ENCODE data around the gene HIVEP3. TPM values are rescaled to one million over a fixed set of nuclear protein-coding genes. Genes with fewer than 3 reads are reported as not detected.

HIVEP3 gene
- total RNA-seq, 1 donor from 2014 or later: 8.9 TPM

DNA sequence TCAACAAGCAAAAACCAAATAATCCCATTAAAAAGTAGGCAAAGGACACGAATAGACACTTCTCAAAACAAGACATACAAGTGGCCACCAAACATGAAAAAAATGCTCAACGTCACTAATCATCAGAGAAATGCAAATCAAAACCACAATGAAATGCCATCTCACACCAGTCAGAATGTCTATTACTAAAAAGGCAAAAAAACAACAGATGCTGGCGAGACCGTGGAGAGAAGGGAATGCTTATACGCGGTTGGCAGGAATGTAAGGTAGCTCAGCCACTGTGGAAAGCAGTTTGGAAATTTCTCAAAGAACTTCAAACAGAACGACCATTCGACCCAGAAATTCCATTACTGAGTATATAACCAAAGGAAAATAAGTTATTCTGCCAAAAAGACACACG, 289.2 kb downstream of the HIVEP3 start:
- no peak for TF ChIP-seq EZH2 (IDR thresholded peaks at IDR 0.05; ENCODE audit: insufficient read depth, low read length)
- TF ChIP-seq, protein P1, sequence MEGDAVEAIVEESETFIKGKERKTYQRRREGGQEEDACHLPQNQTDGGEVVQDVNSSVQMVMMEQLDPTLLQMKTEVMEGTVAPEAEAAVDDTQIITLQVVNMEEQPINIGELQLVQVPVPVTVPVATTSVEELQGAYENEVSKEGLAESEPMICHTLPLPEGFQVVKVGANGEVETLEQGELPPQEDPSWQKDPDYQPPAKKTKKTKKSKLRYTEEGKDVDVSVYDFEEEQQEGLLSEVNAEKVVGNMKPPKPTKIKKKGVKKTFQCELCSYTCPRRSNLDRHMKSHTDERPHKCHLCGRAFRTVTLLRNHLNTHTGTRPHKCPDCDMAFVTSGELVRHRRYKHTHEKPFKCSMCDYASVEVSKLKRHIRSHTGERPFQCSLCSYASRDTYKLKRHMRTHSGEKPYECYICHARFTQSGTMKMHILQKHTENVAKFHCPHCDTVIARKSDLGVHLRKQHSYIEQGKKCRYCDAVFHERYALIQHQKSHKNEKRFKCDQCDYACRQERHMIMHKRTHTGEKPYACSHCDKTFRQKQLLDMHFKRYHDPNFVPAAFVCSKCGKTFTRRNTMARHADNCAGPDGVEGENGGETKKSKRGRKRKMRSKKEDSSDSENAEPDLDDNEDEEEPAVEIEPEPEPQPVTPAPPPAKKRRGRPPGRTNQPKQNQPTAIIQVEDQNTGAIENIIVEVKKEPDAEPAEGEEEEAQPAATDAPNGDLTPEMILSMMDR (IDR thresholded peaks at IDR 0.05; ENCODE audit: insufficient read depth, low read depth, low read length): no peak
- H3K27me3 ChIP-seq (ENCODE audit: insufficient read depth, low read length): no peaks in the 10 kb centered on the region
- Mint-ChIP-seq H3K4me3 (ENCODE audit: unreplicated experiment) (no peak overlapping the region), H3K27ac (ENCODE audit: unreplicated experiment) (peak overlapping the region; percentile 92), H3K27me3 (ENCODE audit: low read depth, unreplicated experiment) (no peaks in the 10 kb centered on the region), H3K4me1 (ENCODE audit: low read depth, unreplicated experiment) (peaks cover 60% of the 10 kb centered on the region), H3K9me3 (ENCODE audit: unreplicated experiment) (no peaks in the 10 kb centered on the region), H3K36me3 (ENCODE audit: low read depth, unreplicated experiment) (peaks cover 2% of the 10 kb centered on the region)
- no peaks in the 10 kb centered on the region for H3K36me3 ChIP-seq (ENCODE audit: insufficient read depth, low read length)
- H2AFZ ChIP-seq (ENCODE audit: low read depth, low read length): no peak overlapping the region
- H3K79me2 ChIP-seq (ENCODE audit: insufficient read depth, low read length): peaks cover 50% of the 10 kb centered on the region
- H3K4me3 ChIP-seq (ENCODE audit: insufficient read depth, low read depth, low read length): no peak overlapping the region
- peak overlapping the region; percentile 57 for H3K4me2 ChIP-seq (ENCODE audit: low read length)
- peak overlapping the region; percentile 79 for H3K27ac ChIP-seq (ENCODE audit: low read depth, low read length)
- H3K9me3 ChIP-seq (ENCODE audit: insufficient read depth, low read depth, low read length): no peaks in the 10 kb centered on the region
- DNase-seq (ENCODE audit: low read depth) (peak; percentile 99), FAIRE-seq (peak; percentile 99)
- peak overlapping the region; percentile 65 for H3K9ac ChIP-seq (ENCODE audit: low read length)
- H4K20me1 ChIP-seq (ENCODE audit: insufficient read depth, low read length): no peaks in the 10 kb centered on the region
- peaks cover 73% of the 10 kb centered on the region for H3K4me1 ChIP-seq (ENCODE audit: insufficient read depth, low read length)

DNA sequence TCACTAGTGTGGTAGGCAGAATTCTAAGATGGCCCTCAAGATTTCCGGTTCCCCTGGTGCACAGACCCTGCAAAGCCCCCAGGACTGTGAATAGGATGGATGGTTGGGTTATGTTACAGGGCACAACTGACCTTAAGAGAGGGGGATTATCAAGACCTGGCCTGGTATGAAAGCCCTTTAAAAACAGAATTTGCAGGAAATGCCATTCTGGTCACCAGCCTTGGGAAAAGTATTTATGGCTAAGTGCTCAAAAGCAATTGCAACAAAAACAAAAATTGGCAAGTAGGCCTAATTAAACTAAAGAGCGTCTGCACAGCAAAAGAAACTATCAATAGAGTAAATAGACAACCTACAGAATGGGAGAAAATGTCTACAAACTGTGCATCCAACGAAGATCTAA, 289.6 kb downstream of the HIVEP3 start:
- H2AFZ ChIP-seq (ENCODE audit: low read depth, low read length): no peak overlapping the region
- H3K27ac ChIP-seq (ENCODE audit: low read depth, low read length): peak overlapping the region; percentile 79
- H3K4me3 ChIP-seq (ENCODE audit: insufficient read depth, low read depth, low read length): no peak overlapping the region
- H3K4me2 ChIP-seq (ENCODE audit: low read length): peak overlapping the region; percentile 57
- no peak for TF ChIP-seq EZH2 (IDR thresholded peaks at IDR 0.05; ENCODE audit: insufficient read depth, low read length)
- TF ChIP-seq, protein P1 (IDR thresholded peaks at IDR 0.05; ENCODE audit: insufficient read depth, low read depth, low read length): no peak
- no peaks in the 10 kb centered on the region for H3K9me3 Mint-ChIP-seq (ENCODE audit: unreplicated experiment)
- no peak for FAIRE-seq
- H3K9me3 ChIP-seq (ENCODE audit: insufficient read depth, low read depth, low read length): no peaks in the 10 kb centered on the region
- no peaks in the 10 kb centered on the region for H3K27me3 ChIP-seq (ENCODE audit: insufficient read depth, low read length)
- peak overlapping the region; percentile 92 for H3K27ac Mint-ChIP-seq (ENCODE audit: unreplicated experiment)
- H4K20me1 ChIP-seq (ENCODE audit: insufficient read depth, low read length): no peaks in the 10 kb centered on the region
- H3K36me3 Mint-ChIP-seq (ENCODE audit: low read depth, unreplicated experiment): peaks cover 2% of the 10 kb centered on the region
- peak; percentile 56 for DNase-seq (ENCODE audit: low read depth)
- H3K36me3 ChIP-seq (ENCODE audit: insufficient read depth, low read length): peaks cover 2% of the 10 kb centered on the region
- H3K27me3 Mint-ChIP-seq (ENCODE audit: low read depth, unreplicated experiment): no peaks in the 10 kb centered on the region
- peaks cover 60% of the 10 kb centered on the region for H3K4me1 Mint-ChIP-seq (ENCODE audit: low read depth, unreplicated experiment)
- H3K4me3 Mint-ChIP-seq (ENCODE audit: unreplicated experiment): no peak overlapping the region
- H3K4me1 ChIP-seq (ENCODE audit: insufficient read depth, low read length): peaks cover 72% of the 10 kb centered on the region
- H3K79me2 ChIP-seq (ENCODE audit: insufficient read depth, low read length): peaks cover 54% of the 10 kb centered on the region
- H3K9ac ChIP-seq (ENCODE audit: low read length): peak overlapping the region; percentile 65

DNA sequence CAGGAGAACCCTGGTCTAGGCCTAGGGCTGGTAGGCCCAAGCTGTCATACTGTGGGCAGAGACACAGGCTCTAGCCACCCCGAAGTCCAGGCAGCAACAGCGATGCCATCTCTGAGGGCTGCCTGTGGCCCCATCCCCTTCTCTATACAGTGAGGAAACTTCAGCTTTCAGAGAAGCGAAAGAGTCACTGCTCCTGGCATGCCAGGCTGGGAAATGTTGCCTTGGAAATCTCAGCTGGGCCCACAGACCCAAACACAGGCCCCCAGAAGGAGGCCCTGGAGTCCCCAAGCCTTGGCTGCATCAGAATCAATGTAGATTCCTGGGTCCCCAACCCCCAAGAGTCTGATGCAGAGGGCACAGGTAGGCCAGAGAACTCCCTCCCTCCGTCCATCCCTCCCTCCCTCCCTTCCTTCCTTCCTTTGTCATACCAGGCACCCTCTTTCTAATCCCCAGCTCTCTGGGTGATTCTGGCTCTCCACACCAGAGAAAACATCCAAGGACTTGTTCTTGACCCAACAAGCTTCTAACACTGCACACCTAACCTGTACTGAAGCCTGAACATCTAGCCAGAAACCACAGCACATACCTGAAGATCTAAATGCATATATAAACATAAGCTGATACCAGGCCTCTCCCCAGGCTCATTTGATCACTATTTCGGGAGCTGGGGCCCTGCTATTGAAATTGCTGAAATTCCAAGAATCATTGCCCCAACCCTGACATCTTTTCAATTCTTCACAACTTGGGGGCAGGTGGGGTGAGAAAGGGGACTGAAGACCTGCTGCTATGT, 291.0 kb downstream of the HIVEP3 start:
- Histone ChIP-seq H3K79me2 (ENCODE audit: insufficient read depth, low read length) (peaks cover 54% of the 10 kb centered on the region), H3K4me2 (ENCODE audit: low read length) (peak overlapping the region; percentile 16), H3K36me3 (ENCODE audit: insufficient read depth, low read length) (peaks cover 2% of the 10 kb centered on the region), H3K9me3 (ENCODE audit: insufficient read depth, low read depth, low read length) (no peaks in the 10 kb centered on the region), H3K9ac (ENCODE audit: low read length) (no peak overlapping the region), H3K4me1 (ENCODE audit: insufficient read depth, low read length) (peaks cover 69% of the 10 kb centered on the region), H3K27ac (ENCODE audit: low read depth, low read length) (peak overlapping the region; percentile 79), H3K4me3 (ENCODE audit: insufficient read depth, low read depth, low read length) (no peak overlapping the region), H2AFZ (ENCODE audit: low read depth, low read length) (no peak overlapping the region), H4K20me1 (ENCODE audit: insufficient read depth, low read length) (peaks cover 3% of the 10 kb centered on the region), H3K27me3 (ENCODE audit: insufficient read depth, low read length) (no peaks in the 10 kb centered on the region)
- Mint-ChIP-seq H3K4me3 (ENCODE audit: unreplicated experiment) (no peak overlapping the region), H3K36me3 (ENCODE audit: low read depth, unreplicated experiment) (peaks cover 2% of the 10 kb centered on the region), H3K4me1 (ENCODE audit: low read depth, unreplicated experiment) (peaks cover 59% of the 10 kb centered on the region), H3K9me3 (ENCODE audit: unreplicated experiment) (no peaks in the 10 kb centered on the region), H3K27ac (ENCODE audit: unreplicated experiment) (peak overlapping the region; percentile 92), H3K27me3 (ENCODE audit: low read depth, unreplicated experiment) (no peaks in the 10 kb centered on the region)
- no peak for TF ChIP-seq EZH2 (IDR thresholded peaks at IDR 0.05; ENCODE audit: insufficient read depth, low read length)
- TF ChIP-seq, protein P1 (IDR thresholded peaks at IDR 0.05; ENCODE audit: insufficient read depth, low read depth, low read length): no peak
- FAIRE-seq (no peak), DNase-seq (ENCODE audit: low read depth) (no peak)

All from astrocyte (in vitro differentiated cells and primary cell).